HEK293 (cell line): ENCODE data around the gene AKAP1.

Source experiments
- BCL11A ChIP-seq: fragments of 450-650 bp; formaldehyde crosslinking; IDR thresholded peaks from 2 replicates; pipeline ENCODE4 v1.5.1; 2016; ENCODE audit warnings: low read depth, missing biosample characterization, missing genetic modification characterization
- BCL11B ChIP-seq: fragments of 450-650 bp; formaldehyde crosslinking; IDR thresholded peaks from 2 replicates; pipeline ENCODE4 v1.5.1; 2016; ENCODE audit warnings: low read depth, missing biosample characterization, missing genetic modification characterization
- HOXD13 ChIP-seq: sonication (generic); formaldehyde crosslinking; IDR thresholded peaks from 2 replicates; pipeline ENCODE4 v1.8.0; 2022; ENCODE audit warnings: missing genetic modification reagents, borderline replicate concordance
- RBAK ChIP-seq: fragments of 450-650 bp; formaldehyde crosslinking; IDR thresholded peaks from 2 replicates; pipeline ENCODE4 v1.5.1; 2016; ENCODE audit warnings: missing biosample characterization, missing genetic modification characterization
- REPIN1 ChIP-seq: fragments of 450-650 bp; formaldehyde crosslinking; IDR thresholded peaks from 2 replicates; pipeline ENCODE4 v1.5.1; 2017; ENCODE audit warnings: missing biosample characterization, missing genetic modification characterization, low read depth
- ZFP37 ChIP-seq: fragments of 450-650 bp; formaldehyde crosslinking; IDR thresholded peaks from 2 replicates; pipeline ENCODE4 v1.5.1; 2016; ENCODE audit warnings: missing biosample characterization, missing genetic modification characterization
- ZNF146 ChIP-seq: fragments of 450-650 bp; formaldehyde crosslinking; IDR thresholded peaks from 2 replicates; pipeline ENCODE4 v1.5.1; 2016; ENCODE audit warnings: missing biosample characterization, missing genetic modification characterization
- ZNF174 ChIP-seq: fragments of 450-650 bp; formaldehyde crosslinking; IDR thresholded peaks from 2 replicates; pipeline ENCODE4 v1.5.0; 2017; ENCODE audit warnings: missing biosample characterization, mild to moderate bottlenecking, missing genetic modification characterization
- ZNF549 ChIP-seq: fragments of 450-650 bp; IDR thresholded peaks from 2 replicates; pipeline ENCODE4 v1.5.1; 2018; ENCODE audit warnings: missing biosample characterization, missing genetic modification characterization, mild to moderate bottlenecking, inconsistent platforms, moderate library complexity
- ZNF664 ChIP-seq: fragments of 450-650 bp; formaldehyde crosslinking; IDR thresholded peaks from 2 replicates; pipeline ENCODE4 v1.5.1; 2016; ENCODE audit warnings: missing biosample characterization, missing genetic modification characterization
- TF ChIP-seq, protein P1 (sequence below): fragments of 450-650 bp; formaldehyde crosslinking; IDR thresholded peaks from 2 replicates; pipeline ENCODE4 v1.5.1; 2016; ENCODE audit warnings: missing biosample characterization, missing genetic modification characterization
- TF ChIP-seq, protein P2 (sequence below): fragments of 450-650 bp; formaldehyde crosslinking; IDR thresholded peaks from 2 replicates; pipeline ENCODE4 v1.5.1; 2016; ENCODE audit warnings: missing biosample characterization, missing genetic modification characterization, low read depth
- TF ChIP-seq, protein P3 (sequence below): fragments of 450-650 bp; formaldehyde crosslinking; IDR thresholded peaks from 2 replicates; pipeline ENCODE4 v1.5.1; 2016; ENCODE audit warnings: missing biosample characterization, missing genetic modification characterization
- TF ChIP-seq, protein P4 (sequence below): fragments of 450-650 bp; formaldehyde crosslinking; IDR thresholded peaks from 2 replicates; pipeline ENCODE4 v1.5.1; 2016; ENCODE audit warnings: missing biosample characterization, missing genetic modification characterization, borderline replicate concordance

DNA sequence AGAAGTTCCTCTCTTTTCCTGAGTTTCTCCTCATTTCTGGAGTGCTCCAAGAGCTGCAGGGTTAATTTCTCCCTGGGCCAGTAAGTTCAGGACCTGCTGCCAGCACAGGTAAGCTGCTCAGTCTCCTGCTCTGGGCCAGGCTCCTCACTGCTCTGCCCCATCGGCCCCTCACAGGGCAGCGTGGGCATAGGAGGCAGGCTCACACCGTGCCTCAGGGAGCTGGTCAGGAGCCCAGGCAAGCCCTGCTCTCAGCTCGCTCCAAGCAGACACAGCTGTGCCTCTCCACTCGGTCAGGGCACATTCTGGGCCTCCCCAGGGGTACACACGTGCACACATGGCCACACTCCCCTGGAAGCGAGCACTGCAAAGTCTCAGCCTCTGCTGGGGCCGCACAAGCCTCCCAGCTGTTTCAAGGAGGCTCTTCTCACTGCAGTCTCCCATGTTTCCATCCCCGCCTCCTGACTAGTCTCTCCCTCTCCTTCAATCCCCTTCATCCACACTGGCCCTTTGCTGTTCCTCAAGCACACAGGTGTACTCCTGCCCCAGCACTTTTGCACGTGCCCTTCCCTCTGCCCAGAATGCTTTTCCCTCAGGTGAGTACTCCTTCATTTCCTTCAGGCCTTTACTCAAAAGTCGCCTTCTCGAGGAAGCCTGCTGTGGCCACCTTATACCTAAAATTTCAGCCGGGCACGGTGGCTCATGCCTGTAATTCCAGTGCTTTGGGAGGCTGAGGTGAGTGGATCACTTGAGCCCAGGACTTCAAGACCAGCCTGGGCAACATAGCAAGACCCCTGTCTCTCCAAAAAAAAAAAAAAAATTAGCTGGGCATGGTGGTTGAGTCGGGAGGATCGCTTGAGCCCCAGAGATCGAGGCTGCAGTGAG lies 53.2 kb downstream of the AKAP1 start:
- TF ChIP-seq, protein P1, sequence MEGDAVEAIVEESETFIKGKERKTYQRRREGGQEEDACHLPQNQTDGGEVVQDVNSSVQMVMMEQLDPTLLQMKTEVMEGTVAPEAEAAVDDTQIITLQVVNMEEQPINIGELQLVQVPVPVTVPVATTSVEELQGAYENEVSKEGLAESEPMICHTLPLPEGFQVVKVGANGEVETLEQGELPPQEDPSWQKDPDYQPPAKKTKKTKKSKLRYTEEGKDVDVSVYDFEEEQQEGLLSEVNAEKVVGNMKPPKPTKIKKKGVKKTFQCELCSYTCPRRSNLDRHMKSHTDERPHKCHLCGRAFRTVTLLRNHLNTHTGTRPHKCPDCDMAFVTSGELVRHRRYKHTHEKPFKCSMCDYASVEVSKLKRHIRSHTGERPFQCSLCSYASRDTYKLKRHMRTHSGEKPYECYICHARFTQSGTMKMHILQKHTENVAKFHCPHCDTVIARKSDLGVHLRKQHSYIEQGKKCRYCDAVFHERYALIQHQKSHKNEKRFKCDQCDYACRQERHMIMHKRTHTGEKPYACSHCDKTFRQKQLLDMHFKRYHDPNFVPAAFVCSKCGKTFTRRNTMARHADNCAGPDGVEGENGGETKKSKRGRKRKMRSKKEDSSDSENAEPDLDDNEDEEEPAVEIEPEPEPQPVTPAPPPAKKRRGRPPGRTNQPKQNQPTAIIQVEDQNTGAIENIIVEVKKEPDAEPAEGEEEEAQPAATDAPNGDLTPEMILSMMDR (tag by site-specific recombination): no peak
- TF ChIP-seq, protein P2, sequence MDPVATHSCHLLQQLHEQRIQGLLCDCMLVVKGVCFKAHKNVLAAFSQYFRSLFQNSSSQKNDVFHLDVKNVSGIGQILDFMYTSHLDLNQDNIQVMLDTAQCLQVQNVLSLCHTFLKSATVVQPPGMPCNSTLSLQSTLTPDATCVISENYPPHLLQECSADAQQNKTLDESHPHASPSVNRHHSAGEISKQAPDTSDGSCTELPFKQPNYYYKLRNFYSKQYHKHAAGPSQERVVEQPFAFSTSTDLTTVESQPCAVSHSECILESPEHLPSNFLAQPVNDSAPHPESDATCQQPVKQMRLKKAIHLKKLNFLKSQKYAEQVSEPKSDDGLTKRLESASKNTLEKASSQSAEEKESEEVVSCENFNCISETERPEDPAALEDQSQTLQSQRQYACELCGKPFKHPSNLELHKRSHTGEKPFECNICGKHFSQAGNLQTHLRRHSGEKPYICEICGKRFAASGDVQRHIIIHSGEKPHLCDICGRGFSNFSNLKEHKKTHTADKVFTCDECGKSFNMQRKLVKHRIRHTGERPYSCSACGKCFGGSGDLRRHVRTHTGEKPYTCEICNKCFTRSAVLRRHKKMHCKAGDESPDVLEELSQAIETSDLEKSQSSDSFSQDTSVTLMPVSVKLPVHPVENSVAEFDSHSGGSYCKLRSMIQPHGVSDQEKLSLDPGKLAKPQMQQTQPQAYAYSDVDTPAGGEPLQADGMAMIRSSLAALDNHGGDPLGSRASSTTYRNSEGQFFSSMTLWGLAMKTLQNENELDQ (tag by site-specific recombination): no peak
- TF ChIP-seq HOXD13 (CRISPR knock-in tag) (no peak), ZNF174 (no peak), REPIN1 (no peak), ZNF146 (tag by site-specific recombination) (no peak), BCL11B (tag by site-specific recombination) (no peak), RBAK (tag by site-specific recombination) (no peak), ZNF549 (tag by site-specific recombination) (no peak), ZFP37 (tag by site-specific recombination) (no peak), ZNF664 (tag by site-specific recombination) (no peak), BCL11A (no peak)
- TF ChIP-seq, protein P3, sequence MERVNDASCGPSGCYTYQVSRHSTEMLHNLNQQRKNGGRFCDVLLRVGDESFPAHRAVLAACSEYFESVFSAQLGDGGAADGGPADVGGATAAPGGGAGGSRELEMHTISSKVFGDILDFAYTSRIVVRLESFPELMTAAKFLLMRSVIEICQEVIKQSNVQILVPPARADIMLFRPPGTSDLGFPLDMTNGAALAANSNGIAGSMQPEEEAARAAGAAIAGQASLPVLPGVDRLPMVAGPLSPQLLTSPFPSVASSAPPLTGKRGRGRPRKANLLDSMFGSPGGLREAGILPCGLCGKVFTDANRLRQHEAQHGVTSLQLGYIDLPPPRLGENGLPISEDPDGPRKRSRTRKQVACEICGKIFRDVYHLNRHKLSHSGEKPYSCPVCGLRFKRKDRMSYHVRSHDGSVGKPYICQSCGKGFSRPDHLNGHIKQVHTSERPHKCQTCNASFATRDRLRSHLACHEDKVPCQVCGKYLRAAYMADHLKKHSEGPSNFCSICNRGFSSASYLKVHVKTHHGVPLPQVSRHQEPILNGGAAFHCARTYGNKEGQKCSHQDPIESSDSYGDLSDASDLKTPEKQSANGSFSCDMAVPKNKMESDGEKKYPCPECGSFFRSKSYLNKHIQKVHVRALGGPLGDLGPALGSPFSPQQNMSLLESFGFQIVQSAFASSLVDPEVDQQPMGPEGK: no peak
- TF ChIP-seq, protein P4, sequence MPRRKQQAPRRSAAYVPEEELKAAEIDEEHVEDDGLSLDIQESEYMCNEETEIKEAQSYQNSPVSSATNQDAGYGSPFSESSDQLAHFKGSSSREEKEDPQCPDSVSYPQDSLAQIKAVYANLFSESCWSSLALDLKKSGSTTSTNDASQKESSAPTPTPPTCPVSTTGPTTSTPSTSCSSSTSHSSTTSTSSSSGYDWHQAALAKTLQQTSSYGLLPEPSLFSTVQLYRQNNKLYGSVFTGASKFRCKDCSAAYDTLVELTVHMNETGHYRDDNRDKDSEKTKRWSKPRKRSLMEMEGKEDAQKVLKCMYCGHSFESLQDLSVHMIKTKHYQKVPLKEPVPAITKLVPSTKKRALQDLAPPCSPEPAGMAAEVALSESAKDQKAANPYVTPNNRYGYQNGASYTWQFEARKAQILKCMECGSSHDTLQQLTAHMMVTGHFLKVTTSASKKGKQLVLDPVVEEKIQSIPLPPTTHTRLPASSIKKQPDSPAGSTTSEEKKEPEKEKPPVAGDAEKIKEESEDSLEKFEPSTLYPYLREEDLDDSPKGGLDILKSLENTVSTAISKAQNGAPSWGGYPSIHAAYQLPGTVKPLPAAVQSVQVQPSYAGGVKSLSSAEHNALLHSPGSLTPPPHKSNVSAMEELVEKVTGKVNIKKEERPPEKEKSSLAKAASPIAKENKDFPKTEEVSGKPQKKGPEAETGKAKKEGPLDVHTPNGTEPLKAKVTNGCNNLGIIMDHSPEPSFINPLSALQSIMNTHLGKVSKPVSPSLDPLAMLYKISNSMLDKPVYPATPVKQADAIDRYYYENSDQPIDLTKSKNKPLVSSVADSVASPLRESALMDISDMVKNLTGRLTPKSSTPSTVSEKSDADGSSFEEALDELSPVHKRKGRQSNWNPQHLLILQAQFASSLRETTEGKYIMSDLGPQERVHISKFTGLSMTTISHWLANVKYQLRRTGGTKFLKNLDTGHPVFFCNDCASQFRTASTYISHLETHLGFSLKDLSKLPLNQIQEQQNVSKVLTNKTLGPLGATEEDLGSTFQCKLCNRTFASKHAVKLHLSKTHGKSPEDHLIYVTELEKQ (tag by site-specific recombination): no peak
